ENCODE data around the gene PCDHGA11.

DNA sequence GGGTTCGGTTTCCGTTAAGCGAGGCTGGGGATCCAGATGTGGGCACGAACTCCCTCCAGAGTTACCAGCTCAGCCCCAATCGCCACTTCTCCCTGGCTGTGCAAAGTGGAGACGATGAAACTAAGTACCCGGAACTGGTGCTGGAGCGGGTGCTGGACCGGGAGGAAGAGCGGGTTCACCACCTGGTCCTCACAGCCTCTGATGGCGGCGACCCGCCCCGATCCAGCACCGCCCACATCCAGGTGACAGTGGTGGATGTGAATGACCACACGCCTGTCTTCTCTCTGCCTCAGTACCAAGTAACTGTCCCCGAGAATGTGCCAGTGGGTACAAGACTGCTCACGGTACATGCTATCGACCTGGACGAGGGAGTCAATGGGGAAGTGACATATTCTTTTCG is 37.5 kb upstream of the PCDHGA11 start:
- TF ChIP-seq, protein P1, sequence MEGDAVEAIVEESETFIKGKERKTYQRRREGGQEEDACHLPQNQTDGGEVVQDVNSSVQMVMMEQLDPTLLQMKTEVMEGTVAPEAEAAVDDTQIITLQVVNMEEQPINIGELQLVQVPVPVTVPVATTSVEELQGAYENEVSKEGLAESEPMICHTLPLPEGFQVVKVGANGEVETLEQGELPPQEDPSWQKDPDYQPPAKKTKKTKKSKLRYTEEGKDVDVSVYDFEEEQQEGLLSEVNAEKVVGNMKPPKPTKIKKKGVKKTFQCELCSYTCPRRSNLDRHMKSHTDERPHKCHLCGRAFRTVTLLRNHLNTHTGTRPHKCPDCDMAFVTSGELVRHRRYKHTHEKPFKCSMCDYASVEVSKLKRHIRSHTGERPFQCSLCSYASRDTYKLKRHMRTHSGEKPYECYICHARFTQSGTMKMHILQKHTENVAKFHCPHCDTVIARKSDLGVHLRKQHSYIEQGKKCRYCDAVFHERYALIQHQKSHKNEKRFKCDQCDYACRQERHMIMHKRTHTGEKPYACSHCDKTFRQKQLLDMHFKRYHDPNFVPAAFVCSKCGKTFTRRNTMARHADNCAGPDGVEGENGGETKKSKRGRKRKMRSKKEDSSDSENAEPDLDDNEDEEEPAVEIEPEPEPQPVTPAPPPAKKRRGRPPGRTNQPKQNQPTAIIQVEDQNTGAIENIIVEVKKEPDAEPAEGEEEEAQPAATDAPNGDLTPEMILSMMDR (tag by site-specific recombination; IDR thresholded peaks at IDR 0.05): no peak
- TF ChIP-seq ZNF830 (tag by site-specific recombination; IDR thresholded peaks at IDR 0.05; ENCODE audit: low read depth) (no peak), ZNF239 (tag by site-specific recombination; IDR thresholded peaks at IDR 0.05) (no peak), YY1 (tag by site-specific recombination; IDR thresholded peaks at IDR 0.05) (no peak), ZNF561 (tag by site-specific recombination; IDR thresholded peaks at IDR 0.05; ENCODE audit: borderline replicate concordance) (no peak)
- TF ChIP-seq, protein P2, sequence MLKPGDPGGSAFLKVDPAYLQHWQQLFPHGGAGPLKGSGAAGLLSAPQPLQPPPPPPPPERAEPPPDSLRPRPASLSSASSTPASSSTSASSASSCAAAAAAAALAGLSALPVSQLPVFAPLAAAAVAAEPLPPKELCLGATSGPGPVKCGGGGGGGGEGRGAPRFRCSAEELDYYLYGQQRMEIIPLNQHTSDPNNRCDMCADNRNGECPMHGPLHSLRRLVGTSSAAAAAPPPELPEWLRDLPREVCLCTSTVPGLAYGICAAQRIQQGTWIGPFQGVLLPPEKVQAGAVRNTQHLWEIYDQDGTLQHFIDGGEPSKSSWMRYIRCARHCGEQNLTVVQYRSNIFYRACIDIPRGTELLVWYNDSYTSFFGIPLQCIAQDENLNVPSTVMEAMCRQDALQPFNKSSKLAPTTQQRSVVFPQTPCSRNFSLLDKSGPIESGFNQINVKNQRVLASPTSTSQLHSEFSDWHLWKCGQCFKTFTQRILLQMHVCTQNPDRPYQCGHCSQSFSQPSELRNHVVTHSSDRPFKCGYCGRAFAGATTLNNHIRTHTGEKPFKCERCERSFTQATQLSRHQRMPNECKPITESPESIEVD (tag by site-specific recombination; IDR thresholded peaks at IDR 0.05): no peak
- TF ChIP-seq, protein P3, sequence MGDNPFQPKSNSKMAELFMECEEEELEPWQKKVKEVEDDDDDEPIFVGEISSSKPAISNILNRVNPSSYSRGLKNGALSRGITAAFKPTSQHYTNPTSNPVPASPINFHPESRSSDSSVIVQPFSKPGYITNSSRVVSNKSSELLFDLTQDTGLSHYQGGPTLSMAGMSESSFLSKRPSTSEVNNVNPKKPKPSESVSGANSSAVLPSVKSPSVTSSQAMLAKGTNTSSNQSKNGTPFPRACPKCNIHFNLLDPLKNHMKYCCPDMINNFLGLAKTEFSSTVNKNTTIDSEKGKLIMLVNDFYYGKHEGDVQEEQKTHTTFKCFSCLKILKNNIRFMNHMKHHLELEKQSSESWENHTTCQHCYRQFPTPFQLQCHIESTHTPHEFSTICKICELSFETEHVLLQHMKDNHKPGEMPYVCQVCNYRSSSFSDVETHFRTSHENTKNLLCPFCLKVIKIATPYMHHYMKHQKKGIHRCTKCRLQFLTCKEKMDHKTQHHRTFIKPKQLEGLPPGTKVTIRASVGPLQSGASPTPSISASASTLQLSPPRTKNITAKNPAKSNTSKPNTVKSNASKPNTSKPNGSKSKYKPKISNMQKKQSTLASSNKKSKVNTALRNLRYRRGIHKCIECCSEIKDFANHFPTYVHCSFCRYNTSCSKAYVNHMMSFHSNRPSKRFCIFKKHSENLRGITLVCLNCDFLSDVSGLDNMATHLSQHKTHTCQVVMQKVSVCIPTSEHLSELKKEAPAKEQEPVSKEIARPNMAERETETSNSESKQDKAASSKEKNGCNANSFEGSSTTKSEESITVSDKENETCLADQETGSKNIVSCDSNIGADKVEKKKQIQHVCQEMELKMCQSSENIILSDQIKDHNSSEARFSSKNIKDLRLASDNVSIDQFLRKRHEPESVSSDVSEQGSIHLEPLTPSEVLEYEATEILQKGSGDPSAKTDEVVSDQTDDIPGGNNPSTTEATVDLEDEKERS (tag by site-specific recombination; IDR thresholded peaks at IDR 0.05): no peak
- TF ChIP-seq, protein P4, sequence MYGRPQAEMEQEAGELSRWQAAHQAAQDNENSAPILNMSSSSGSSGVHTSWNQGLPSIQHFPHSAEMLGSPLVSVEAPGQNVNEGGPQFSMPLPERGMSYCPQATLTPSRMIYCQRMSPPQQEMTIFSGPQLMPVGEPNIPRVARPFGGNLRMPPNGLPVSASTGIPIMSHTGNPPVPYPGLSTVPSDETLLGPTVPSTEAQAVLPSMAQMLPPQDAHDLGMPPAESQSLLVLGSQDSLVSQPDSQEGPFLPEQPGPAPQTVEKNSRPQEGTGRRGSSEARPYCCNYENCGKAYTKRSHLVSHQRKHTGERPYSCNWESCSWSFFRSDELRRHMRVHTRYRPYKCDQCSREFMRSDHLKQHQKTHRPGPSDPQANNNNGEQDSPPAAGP (tag by site-specific recombination; IDR thresholded peaks at IDR 0.05): no peak
- TF ChIP-seq, protein P5, sequence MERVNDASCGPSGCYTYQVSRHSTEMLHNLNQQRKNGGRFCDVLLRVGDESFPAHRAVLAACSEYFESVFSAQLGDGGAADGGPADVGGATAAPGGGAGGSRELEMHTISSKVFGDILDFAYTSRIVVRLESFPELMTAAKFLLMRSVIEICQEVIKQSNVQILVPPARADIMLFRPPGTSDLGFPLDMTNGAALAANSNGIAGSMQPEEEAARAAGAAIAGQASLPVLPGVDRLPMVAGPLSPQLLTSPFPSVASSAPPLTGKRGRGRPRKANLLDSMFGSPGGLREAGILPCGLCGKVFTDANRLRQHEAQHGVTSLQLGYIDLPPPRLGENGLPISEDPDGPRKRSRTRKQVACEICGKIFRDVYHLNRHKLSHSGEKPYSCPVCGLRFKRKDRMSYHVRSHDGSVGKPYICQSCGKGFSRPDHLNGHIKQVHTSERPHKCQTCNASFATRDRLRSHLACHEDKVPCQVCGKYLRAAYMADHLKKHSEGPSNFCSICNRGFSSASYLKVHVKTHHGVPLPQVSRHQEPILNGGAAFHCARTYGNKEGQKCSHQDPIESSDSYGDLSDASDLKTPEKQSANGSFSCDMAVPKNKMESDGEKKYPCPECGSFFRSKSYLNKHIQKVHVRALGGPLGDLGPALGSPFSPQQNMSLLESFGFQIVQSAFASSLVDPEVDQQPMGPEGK (tag by site-specific recombination; IDR thresholded peaks at IDR 0.05): no peak
- TF ChIP-seq, protein P6, sequence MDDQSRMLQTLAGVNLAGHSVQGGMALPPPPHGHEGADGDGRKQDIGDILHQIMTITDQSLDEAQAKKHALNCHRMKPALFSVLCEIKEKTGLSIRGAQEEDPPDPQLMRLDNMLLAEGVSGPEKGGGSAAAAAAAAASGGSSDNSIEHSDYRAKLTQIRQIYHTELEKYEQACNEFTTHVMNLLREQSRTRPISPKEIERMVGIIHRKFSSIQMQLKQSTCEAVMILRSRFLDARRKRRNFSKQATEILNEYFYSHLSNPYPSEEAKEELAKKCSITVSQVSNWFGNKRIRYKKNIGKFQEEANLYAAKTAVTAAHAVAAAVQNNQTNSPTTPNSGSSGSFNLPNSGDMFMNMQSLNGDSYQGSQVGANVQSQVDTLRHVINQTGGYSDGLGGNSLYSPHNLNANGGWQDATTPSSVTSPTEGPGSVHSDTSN (CRISPR knock-in tag; IDR thresholded peaks at IDR 0.05): no peak
